ENCODE measurements around the gene RFT1.

The RFT1 gene

DNA sequence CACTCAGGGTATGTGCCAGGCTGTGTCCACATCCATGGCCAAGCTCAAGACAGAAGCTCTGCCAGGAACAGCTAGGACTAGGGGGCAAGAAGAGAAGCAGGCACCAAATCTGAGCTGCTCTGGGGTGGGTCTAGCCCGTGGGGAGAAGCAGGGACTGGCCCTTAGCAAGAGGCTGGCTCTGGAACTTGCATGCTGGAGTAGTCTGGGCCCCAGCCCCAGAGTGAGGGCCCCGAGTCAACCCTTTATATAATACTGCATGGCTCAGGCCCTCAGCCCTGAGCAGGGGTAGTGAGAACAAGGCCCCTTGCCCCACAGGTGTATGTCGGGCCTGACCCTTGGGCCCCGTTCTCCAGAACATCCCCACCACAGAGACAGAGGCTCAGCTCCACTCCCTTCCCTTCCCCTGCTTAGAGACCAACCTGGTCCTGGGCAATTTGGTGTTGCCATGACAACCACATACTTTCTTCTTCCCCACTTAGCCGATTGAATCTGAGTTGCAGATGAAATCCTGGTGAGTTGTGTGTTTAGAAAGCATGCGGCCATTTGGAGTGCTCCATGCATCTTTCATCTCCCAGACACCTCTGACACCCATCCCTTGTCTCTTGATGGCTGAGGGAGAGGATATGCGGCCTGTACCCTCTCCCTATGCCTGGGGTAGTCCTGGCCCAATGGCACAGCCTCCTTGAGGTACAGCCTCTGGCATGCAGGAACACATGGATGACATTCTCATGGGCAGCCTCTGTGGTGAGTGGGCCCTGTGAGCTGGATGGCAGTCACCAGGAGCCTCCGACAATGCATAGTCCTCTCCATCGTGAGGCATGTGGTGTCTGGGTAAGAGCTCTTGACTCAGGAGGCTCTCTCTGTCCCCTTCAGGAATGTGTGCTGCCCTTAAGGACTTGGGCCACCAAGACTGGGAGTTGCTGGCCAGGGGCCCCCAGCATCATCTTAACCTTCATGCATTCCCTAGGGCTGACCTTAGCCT is 55.2 kb downstream of the RFT1 start:
- TF ChIP-seq, protein P1, sequence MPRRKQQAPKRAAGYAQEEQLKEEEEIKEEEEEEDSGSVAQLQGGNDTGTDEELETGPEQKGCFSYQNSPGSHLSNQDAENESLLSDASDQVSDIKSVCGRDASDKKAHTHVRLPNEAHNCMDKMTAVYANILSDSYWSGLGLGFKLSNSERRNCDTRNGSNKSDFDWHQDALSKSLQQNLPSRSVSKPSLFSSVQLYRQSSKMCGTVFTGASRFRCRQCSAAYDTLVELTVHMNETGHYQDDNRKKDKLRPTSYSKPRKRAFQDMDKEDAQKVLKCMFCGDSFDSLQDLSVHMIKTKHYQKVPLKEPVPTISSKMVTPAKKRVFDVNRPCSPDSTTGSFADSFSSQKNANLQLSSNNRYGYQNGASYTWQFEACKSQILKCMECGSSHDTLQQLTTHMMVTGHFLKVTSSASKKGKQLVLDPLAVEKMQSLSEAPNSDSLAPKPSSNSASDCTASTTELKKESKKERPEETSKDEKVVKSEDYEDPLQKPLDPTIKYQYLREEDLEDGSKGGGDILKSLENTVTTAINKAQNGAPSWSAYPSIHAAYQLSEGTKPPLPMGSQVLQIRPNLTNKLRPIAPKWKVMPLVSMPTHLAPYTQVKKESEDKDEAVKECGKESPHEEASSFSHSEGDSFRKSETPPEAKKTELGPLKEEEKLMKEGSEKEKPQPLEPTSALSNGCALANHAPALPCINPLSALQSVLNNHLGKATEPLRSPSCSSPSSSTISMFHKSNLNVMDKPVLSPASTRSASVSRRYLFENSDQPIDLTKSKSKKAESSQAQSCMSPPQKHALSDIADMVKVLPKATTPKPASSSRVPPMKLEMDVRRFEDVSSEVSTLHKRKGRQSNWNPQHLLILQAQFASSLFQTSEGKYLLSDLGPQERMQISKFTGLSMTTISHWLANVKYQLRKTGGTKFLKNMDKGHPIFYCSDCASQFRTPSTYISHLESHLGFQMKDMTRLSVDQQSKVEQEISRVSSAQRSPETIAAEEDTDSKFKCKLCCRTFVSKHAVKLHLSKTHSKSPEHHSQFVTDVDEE (CRISPR knock-in tag; IDR thresholded peaks at IDR 0.05) = no peak
- no peak for ATAC-seq

DNA sequence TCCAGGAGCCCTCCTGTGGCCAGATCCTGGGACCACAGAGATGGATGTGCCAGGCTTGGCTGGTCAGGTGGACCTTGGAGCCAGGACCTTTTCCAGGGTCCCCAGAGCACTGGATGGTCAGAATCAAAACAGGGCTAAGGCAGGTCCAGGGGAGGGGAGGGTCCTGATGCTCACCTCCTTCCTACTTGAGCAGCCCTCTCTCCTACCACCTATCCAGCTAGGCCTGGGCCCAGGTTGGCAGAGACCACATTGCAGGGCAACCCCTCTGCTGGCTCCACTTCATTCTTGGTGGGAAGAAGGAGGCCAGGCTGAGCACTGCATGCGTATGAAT is 55.9 kb downstream of the RFT1 start:
- no peak for ATAC-seq
- TF ChIP-seq, protein P1 (CRISPR knock-in tag; IDR thresholded peaks at IDR 0.05) = no peak
- TF ChIP-seq ZNF565 (CRISPR knock-in tag; conservative IDR thresholded peaks at IDR 0.05; ENCODE audit: low read depth) = no peak
- TF ChIP-seq SNAI2 (CRISPR knock-in tag; IDR thresholded peaks at IDR 0.05) = no peak
- no peak for TF ChIP-seq BACH2 (CRISPR knock-in tag; IDR thresholded peaks at IDR 0.05; ENCODE audit: borderline replicate concordance)
- no peak for TF ChIP-seq CSDC2 (CRISPR knock-in tag; IDR thresholded peaks at IDR 0.05)
- no peak for TF ChIP-seq ZC3H10 (CRISPR knock-in tag; IDR thresholded peaks at IDR 0.05)
- TF ChIP-seq, protein P2, sequence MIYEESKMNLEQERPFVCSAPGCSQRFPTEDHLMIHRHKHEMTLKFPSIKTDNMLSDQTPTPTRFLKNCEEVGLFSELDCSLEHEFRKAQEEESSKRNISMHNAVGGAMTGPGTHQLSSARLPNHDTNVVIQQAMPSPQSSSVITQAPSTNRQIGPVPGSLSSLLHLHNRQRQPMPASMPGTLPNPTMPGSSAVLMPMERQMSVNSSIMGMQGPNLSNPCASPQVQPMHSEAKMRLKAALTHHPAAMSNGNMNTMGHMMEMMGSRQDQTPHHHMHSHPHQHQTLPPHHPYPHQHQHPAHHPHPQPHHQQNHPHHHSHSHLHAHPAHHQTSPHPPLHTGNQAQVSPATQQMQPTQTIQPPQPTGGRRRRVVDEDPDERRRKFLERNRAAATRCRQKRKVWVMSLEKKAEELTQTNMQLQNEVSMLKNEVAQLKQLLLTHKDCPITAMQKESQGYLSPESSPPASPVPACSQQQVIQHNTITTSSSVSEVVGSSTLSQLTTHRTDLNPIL (CRISPR knock-in tag; IDR thresholded peaks at IDR 0.05; ENCODE audit: low read depth) = no peak
- no peak for TF ChIP-seq ZNF70 (CRISPR knock-in tag; IDR thresholded peaks at IDR 0.05)
- TF ChIP-seq ARNTL (CRISPR knock-in tag; IDR thresholded peaks at IDR 0.05; ENCODE audit: borderline replicate concordance, low read depth) = no peak
- no peak for TF ChIP-seq RARB (CRISPR knock-in tag; IDR thresholded peaks at IDR 0.05)
- TF ChIP-seq, protein P3, sequence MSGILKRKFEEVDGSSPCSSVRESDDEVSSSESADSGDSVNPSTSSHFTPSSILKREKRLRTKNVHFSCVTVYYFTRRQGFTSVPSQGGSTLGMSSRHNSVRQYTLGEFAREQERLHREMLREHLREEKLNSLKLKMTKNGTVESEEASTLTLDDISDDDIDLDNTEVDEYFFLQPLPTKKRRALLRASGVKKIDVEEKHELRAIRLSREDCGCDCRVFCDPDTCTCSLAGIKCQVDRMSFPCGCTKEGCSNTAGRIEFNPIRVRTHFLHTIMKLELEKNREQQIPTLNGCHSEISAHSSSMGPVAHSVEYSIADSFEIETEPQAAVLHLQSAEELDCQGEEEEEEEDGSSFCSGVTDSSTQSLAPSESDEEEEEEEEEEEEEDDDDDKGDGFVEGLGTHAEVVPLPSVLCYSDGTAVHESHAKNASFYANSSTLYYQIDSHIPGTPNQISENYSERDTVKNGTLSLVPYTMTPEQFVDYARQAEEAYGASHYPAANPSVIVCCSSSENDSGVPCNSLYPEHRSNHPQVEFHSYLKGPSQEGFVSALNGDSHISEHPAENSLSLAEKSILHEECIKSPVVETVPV (CRISPR knock-in tag; IDR thresholded peaks at IDR 0.05) = no peak
- TF ChIP-seq ZFP3 (CRISPR knock-in tag; IDR thresholded peaks at IDR 0.05) = no peak
- TF ChIP-seq, protein P4, sequence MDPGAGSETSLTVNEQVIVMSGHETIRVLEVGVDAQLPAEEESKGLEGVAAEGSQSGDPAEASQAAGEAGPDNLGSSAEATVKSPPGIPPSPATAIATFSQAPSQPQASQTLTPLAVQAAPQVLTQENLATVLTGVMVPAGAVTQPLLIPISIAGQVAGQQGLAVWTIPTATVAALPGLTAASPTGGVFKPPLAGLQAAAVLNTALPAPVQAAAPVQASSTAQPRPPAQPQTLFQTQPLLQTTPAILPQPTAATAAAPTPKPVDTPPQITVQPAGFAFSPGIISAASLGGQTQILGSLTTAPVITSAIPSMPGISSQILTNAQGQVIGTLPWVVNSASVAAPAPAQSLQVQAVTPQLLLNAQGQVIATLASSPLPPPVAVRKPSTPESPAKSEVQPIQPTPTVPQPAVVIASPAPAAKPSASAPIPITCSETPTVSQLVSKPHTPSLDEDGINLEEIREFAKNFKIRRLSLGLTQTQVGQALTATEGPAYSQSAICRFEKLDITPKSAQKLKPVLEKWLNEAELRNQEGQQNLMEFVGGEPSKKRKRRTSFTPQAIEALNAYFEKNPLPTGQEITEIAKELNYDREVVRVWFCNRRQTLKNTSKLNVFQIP (CRISPR knock-in tag; IDR thresholded peaks at IDR 0.05; ENCODE audit: borderline replicate concordance, low read depth) = no peak
- TF ChIP-seq ZFP30 (CRISPR knock-in tag; IDR thresholded peaks at IDR 0.05) = no peak
- TF ChIP-seq TOX (CRISPR knock-in tag; IDR thresholded peaks at IDR 0.05; ENCODE audit: borderline replicate concordance) = no peak
- no peak for TF ChIP-seq ZNF8 (CRISPR knock-in tag; IDR thresholded peaks at IDR 0.05)
- TF ChIP-seq TCF4 (CRISPR knock-in tag; IDR thresholded peaks at IDR 0.05; ENCODE audit: borderline replicate concordance) = no peak
- TF ChIP-seq ESRRG (CRISPR knock-in tag; IDR thresholded peaks at IDR 0.05) = no peak
